Loucy (cell line): ENCODE data around the gene UBE2D1.

Experiments
- CTCF ChIP-seq: fragments of 200-600 bp; sonication (generic); conservative IDR thresholded peaks from 2 replicates; pipeline ENCODE4 v1.5.1; 2014; ENCODE audit warnings: mild to moderate bottlenecking, antibody characterized with exemption, low read length
- EZH2phosphoT487 ChIP-seq: fragments of 200-600 bp; IDR thresholded peaks from 2 replicates; pipeline ENCODE4 v1.6.1; 2018; ENCODE audit warnings: antibody characterized with exemption, mild to moderate bottlenecking, moderate library complexity, borderline replicate concordance

GRCh38 chr10:58400609-58401008 is 65.8 kb downstream of the UBE2D1 start:
- TF ChIP-seq CTCF (no peak), EZH2phosphoT487 (no peak)
